GM12874 (cell line): ENCODE data around the gene PARD3.

Experiments used
- TF ChIP-seq, protein P1 (sequence below): IDR thresholded peaks from 2 replicates; pipeline ENCODE4 v1.5.1; 2011; ENCODE audit warnings: low read depth, mild to moderate bottlenecking, control low read depth, low read length, moderate library complexity; ENCODE audit not compliant: insufficient read depth

The PARD3 gene

DNA sequence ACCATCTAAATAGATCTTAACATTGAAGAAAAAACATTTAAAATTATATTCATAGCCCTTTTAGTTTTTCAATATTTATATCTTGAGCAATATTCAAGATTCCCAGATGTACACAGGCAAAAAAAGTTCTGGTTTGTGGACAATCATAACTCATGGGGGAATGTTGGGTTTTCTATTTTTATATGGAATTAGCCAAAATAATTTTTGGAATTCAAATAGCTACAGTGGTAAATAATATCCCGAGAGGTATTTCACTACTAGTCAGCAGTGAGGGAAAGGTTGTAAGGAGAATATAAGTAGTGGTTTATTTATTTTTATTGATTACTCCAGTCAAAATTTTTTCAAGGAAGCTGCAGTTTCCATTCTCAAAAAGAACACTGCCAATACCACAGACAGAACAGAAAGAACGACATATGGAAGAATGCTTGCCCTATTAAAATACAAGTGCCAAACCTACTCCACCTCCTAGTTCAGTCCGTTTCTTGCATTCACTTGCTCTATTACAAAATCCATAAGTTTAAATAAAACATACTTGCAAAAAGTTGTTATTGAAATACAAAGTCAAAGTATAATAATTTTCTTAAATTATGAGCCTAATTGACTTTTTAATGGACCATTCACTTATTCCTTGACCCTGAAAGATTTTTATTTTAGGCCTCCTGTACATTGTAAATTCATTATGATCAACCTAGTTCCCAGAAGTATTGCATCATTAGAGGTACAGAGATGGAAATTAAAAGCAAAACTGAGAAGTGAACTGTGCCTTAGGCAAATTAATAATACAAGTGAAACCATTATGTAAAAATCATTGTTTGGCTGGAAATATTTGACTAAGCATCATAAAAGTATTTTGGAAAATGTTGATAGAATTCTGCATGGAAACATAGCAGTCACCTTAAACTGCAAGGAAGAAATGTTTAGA is 533.2 kb downstream of the PARD3 start:
- TF ChIP-seq, protein P1, sequence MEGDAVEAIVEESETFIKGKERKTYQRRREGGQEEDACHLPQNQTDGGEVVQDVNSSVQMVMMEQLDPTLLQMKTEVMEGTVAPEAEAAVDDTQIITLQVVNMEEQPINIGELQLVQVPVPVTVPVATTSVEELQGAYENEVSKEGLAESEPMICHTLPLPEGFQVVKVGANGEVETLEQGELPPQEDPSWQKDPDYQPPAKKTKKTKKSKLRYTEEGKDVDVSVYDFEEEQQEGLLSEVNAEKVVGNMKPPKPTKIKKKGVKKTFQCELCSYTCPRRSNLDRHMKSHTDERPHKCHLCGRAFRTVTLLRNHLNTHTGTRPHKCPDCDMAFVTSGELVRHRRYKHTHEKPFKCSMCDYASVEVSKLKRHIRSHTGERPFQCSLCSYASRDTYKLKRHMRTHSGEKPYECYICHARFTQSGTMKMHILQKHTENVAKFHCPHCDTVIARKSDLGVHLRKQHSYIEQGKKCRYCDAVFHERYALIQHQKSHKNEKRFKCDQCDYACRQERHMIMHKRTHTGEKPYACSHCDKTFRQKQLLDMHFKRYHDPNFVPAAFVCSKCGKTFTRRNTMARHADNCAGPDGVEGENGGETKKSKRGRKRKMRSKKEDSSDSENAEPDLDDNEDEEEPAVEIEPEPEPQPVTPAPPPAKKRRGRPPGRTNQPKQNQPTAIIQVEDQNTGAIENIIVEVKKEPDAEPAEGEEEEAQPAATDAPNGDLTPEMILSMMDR = no peak

GRCh38 chr10:34280599-34281374 is 534.3 kb downstream of the PARD3 start:
- TF ChIP-seq, protein P1 = no peak

GRCh38 chr10:34275626-34276130 is 539.4 kb downstream of the PARD3 start:
- TF ChIP-seq, protein P1 = no peak

GRCh38 chr10:34274906-34275305 is 540.2 kb downstream of the PARD3 start:
- TF ChIP-seq, protein P1 = no peak

- TF ChIP-seq, protein P1 = no peak
Measured at GRCh38 chr10:34273340-34273739, 541.8 kb downstream of the PARD3 start.

DNA sequence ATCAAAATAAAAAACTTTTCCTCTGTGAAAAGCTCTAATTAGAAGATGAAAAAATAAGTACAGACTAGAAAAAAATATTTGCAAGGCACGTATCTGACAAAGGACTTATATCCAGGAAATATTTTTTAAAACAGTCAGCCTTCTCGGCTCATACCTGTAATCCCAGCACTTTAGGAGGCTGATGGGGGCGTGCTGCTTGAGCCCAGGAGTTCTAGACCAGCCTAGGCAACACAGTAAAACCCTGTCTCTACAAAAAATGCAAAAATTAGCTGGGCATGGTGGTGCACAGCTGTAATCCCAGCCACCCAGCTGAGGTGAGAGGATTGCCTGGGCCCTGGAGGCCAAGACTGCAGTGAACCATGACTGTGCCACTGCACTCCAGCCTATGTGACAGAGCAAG is 542.8 kb downstream of the PARD3 start:
- TF ChIP-seq, protein P1 = no peak

DNA sequence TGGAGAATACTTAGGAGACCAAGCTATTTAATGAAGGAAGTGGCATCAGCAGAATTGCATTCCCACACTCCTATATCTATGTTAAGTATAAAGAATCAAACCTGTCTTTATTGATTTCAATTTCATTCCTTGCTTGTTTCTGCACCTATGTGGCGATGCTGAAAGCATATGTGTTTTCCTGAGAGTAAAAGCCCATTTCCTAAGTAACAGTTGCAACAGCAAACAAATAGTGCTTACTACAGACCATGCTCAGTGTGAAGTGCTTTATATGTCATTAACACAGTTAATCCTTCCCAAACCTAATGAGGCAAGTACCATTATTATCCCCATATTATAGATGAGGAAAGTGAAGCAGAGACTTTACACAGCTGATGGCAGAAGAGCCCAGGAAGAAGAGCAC is 552.1 kb downstream of the PARD3 start:
- TF ChIP-seq, protein P1 = no peak
